Sciatic nerve (tissue), 2 donors: ENCODE results near the gene APOC4. TPM values are rescaled to one million over a fixed set of nuclear protein-coding genes. Genes with fewer than 3 reads are reported as not detected.
"Not testable (repeated sequence)": the region's sequence is repeated elsewhere in the genome, so short reads cannot be mapped to it uniquely, and the experiment has no call there.

Source experiments
- ATAC-seq: fragments of 200-7000 bp; cut with Tn5 transposase; one replicate; pipeline ENCODE4 v1.9.1; 2020; ENCODE audit warnings: mild to moderate bottlenecking, moderate library complexity
- DNase-seq: peaks from one replicate; pipeline ENCODE4 v3.0.0-alpha.2; 2020; ENCODE audit warnings: low spot score
- intact Hi-C: fragments of 100-400 bp; cut with DNase I; formaldehyde crosslinking; loops from one replicate; pipeline ENCODE4 v1.14.2; 2022
- total RNA-seq: library from RNA; stranded (reverse); fragmentation: NEBNext Ultra II Directional; extraction: Animal tissue kit (Norgen Biotek cat#: 25700); gene quantifications from one replicate; pipeline ENCODE4 v1.2.1, GENCODE V29; 2021
- donor health status: DM: no; HTN: no; CAD: no.
- donor health status: DM: no; HTN: no; CAD: no.

APOC4 gene, protein sequence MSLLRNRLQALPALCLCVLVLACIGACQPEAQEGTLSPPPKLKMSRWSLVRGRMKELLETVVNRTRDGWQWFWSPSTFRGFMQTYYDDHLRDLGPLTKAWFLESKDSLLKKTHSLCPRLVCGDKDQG
- not detected for total RNA-seq

DNA sequence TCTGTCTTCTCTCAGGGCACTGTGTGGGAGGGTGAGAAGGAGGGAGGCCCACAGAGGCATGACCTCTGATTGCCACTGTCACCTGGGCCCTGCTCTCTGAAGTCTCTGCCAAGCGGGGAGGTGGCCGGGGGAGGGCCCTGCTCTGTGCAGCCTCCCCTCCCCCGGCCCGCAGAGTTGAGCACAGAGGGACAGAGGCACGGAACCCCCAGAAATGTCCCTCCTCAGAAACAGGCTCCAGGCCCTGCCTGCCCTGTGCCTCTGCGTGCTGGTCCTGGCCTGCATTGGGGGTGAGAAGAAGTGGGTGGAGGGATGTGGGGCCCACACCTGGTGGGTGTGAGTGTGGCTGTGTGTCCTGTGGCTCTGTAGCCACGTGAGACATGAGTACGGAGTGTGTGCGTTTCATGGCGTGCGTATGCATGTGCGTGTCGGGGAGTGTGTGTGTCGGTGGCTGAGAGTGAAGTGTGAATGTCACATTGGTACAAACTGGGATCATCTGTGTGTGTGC, at the start of gene APOC4:
Gene APOC4, plus strand, starts transcription at position 171 of the 505 bp plus-strand sequence. Its CDS starts 41 bp downstream, at position 212.
- no peak for ATAC-seq
- intact Hi-C loops = no loop called here
- no peak for DNase-seq

DNA sequence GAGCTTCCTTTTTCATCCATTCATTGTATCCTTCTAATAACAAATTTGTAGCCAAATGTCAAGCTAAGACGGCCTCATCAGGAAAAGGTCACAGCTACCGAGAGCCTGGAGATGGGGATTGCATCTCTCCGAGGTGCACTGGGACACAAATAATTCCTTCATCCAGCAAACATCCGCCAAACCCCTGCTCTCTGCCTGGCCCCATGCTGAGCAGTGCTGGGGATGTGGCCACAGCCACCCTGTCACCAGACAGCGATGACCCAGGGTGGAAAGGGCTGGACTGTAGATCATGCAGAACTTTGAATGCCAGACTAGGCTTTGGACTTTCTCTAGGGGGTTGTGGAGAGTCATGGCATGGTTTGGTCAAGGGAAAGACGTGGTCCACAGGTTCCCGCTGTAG, 49.1 kb upstream of the APOC4 start:
- intact Hi-C loops = no loop called here

DNA sequence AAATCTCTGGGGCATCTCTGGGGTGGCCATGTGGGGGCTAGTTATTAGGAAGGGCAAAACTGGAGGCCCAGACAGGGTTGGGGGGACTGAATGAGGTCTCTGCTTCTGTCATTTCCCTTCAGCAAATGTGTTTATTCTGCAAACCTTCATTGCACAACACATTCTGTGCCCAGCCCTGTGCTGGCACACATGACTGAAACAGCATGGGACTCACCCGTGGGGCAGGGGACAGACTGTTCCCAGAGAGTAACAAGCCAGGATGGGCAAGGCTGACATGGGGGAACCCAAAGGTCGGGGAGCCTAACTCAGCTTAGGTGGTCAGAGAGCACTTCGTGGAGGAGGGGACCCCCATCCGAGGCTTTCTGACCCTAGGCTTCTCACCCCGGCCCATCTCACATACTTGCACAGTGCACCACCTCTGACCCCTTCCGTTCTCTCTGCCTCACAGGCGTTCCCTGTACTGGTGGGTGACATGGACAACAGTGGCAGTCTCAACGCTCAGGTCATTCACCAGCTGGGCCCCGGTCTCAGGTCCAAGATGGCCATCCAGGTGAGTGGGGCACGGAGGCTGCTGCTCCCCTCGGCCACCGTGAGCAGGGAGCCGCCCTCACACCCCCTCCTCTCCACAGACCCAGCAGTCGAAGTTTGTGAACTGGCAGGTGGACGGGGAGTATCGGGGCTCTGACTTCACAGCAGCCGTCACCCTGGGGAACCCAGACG, 48.5 kb upstream of the APOC4 start:
- intact Hi-C loops = no loop called here
- ATAC-seq (no peak), DNase-seq (no peak)

More for the DNA sequence above, 49.1 kb upstream of the APOC4 start:
- ATAC-seq (no peak), DNase-seq (no peak)

DNA sequence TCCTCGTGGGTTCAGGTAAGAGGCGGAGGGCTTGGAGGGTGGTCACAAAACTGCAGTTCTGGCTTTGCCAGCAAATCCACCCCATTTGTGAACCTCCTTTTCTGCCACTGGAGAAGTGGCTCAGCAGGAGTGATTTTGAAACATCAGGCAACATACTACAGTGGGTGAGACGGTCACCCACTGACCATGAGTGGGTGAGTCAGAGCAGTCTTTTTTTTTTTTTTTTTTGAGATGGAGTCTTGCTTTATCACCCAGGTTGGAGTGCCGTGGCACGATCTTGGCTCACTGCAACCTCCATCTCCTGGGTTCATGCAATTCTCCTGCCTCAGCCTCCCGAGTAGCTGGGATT, 48.0 kb upstream of the APOC4 start:
- intact Hi-C loops = no loop called here
- no peak for DNase-seq
- no peak for ATAC-seq

DNA sequence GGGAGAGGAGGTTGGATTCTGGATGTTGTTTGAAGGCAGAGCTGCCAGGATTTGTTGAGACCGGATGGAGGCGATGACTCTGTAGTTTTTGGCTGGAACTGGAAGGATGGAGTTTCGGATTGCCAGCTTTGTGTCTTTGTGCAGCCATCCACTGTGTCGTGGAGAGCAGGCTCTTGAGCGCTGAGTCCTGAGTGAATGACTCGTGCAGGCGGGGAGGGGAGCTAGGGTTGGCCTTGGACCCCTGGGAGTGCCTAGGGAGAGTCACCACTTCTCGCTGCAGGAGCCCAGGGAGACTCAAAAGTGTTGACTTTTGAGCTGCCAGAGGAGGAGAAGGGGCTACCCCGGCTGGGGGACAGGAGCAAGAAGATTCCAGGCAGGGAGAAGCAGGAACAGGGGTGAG, 47.1 kb upstream of the APOC4 start:
- intact Hi-C loops = no loop called here
- no peak for DNase-seq
- ATAC-seq = no peak

DNA sequence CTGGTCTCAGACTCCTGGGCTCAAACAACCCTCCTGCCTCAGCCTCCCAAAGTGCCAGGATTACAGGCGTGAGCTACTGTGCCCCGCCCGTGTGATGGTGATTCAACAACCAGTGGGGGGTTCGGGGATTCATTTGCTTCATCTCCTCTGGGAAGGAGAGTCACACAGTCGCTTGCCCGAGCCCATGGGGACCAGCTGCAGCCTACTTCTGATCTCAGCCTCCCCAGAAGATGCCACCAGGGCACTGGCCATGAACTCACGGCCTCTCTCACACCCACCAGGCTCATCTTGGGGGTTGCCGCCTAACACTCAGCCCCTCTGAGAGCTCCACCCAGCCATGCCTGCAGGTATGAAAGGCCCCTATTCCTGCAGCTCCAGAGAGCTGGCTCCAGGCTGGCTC, 44.2 kb upstream of the APOC4 start:
- ATAC-seq = no peak
- DNase-seq = no peak
- intact Hi-C loops = no loop called here

DNA sequence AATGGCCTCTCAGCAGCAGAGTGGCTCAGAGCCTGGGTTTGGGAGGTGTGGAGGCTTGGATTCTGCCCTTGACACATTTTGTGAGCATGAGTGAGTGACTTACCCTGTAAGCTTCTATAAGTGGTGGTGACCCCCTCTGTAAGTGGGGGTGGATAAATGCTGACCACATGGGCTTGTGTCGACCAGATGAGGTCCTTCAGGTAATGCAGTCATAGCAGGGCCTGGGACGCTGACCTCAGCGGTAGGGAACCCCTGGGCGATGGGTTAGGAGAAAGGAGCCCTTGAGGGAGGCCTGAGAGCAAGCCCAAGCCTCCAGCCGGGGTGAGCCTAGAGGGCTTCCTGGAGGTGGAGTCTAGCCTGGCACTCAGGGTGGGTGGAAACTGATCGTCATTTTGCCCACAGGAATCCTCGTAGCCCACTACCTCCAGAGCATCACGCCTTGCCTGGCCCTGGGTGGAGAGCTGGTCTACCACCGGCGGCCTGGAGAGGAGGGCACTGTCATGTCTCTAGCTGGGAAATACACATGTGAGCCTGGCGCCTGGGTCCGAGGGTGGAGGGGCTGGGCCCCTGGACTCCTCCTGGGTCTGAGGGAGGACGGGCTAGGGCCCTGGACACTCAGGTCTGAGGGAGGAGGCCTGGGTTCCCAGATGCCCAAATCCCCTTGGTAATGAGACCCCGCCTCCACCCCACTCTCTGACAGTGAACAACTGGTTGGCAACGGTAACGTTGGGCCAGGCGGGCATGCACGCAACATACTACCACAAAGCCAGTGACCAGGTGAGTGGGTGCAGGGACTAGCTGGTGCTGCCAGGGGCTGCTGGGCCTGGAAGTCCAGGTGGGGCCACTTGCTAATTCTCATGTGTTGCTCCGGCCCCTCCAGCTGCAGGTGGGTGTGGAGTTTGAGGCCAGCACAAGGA, 41.5 kb upstream of the APOC4 start:
- DNase-seq (no peak), ATAC-seq (no peak)
- intact Hi-C loops = loop anchor here (5.0 kb wide), 1 partner anchor 57 kb away; the partner anchor contains the start of gene CLPTM1

DNA sequence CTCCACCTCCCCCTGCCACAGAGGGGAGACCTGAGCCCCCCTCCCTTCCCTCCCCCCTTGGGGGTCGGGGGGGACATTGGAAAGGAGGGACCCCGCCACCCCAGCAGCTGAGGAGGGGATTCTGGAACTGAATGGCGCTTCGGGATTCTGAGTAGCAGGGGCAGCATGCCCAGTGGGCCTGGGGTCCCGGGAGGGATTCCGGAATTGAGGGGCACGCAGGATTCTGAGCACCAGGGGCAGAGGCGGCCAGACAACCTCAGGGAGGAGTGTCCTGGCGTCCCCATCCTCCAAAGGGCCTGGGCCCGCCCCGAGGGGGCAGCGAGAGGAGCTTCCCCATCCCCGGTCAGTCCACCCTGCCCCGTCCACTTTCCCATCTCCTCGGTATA, 38.8 kb upstream of the APOC4 start:
- peak; percentile 9 for ATAC-seq
- no peak for DNase-seq
- intact Hi-C loops = loop anchor here (5.0 kb wide), 1 partner anchor 54 kb away; the partner anchor contains the start of gene CLPTM1

DNA sequence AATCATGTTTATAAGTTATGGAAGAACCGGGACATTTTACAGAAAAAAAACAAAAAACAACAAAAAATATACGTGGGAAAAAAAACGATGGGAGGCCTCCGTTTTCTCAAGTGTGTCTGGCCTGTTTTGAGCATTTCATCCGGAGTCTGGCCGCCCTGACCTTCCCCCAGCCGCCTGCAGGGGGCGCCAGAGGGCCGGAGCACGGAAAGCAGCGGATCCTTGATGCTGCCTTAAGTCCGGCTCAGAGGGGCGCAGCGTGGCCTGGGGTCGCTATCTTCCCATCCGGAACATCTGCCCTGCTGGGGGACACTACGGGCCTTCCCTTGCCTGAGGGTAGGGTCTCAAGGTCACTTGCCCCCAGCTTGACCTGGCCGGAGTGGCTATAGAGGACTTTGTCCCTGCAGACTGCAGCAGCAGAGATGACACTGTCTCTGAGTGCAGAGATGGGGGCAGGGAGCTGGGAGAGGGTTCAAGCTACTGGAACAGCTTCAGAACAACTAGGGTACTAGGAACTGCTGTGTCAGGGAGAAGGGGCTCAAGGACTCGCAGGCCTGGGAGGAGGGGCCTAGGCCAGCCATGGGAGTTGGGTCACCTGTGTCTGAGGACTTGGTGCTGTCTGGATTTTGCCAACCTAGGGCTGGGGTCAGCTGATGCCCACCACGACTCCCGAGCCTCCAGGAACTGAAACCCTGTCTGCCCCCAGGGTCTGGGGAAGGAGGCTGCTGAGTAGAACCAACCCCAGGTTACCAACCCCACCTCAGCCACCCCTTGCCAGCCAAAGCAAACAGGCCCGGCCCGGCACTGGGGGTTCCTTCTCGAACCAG, 38.2 kb upstream of the APOC4 start:
- peak; percentile 88 for DNase-seq
- peak; percentile 80 for ATAC-seq
- intact Hi-C loops = loop anchor here (5.0 kb wide), 1 partner anchor 53 kb away; the partner anchor contains the start of gene CLPTM1

DNA sequence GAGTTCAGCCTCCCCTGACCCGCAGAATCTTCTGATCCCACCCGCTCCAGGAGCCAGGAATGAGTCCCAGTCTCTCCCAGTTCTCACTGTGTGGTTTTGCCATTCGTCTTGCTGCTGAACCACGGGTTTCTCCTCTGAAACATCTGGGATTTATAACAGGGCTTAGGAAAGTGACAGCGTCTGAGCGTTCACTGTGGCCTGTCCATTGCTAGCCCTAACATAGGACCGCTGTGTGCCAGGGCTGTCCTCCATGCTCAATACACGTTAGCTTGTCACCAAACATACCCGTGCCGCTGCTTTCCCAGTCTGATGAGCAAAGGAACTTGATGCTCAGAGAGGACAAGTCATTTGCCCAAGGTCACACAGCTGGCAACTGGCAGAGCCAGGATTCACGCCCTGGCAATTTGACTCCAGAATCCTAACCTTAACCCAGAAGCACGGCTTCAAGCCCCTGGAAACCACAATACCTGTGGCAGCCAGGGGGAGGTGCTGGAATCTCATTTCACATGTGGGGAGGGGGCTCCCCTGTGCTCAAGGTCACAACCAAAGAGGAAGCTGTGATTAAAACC, 37.5 kb upstream of the APOC4 start:
- ATAC-seq (peak; percentile 4), DNase-seq (no peak)
- intact Hi-C loops = loop anchor here (5.0 kb wide), 1 partner anchor 53 kb away; the partner anchor contains the start of gene CLPTM1

DNA sequence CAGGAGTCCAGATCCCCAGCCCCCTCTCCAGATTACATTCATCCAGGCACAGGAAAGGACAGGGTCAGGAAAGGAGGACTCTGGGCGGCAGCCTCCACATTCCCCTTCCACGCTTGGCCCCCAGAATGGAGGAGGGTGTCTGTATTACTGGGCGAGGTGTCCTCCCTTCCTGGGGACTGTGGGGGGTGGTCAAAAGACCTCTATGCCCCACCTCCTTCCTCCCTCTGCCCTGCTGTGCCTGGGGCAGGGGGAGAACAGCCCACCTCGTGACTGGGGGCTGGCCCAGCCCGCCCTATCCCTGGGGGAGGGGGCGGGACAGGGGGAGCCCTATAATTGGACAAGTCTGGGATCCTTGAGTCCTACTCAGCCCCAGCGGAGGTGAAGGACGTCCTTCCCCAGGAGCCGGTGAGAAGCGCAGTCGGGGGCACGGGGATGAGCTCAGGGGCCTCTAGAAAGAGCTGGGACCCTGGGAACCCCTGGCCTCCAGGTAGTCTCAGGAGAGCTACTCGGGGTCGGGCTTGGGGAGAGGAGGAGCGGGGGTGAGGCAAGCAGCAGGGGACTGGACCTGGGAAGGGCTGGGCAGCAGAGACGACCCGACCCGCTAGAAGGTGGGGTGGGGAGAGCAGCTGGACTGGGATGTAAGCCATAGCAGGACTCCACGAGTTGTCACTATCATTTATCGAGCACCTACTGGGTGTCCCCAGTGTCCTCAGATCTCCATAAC, 36.4 kb upstream of the APOC4 start, which contains the start of gene APOE:
Gene APOE, plus strand, starts transcription at position 360 of the 724 bp plus-strand sequence. CDS start 829 bp downstream, outside the sequence.
- intact Hi-C loops = no loop called here
- ATAC-seq (peak; percentile 42), DNase-seq (no peak)

DNA sequence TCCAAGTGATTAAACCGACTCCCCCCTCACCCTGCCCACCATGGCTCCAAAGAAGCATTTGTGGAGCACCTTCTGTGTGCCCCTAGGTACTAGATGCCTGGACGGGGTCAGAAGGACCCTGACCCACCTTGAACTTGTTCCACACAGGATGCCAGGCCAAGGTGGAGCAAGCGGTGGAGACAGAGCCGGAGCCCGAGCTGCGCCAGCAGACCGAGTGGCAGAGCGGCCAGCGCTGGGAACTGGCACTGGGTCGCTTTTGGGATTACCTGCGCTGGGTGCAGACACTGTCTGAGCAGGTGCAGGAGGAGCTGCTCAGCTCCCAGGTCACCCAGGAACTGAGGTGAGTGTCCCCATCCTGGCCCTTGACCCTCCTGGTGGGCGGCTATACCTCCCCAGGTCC, 34.4 kb upstream of the APOC4 start:
- no peak for DNase-seq
- intact Hi-C loops = no loop called here
- ATAC-seq = no peak

DNA sequence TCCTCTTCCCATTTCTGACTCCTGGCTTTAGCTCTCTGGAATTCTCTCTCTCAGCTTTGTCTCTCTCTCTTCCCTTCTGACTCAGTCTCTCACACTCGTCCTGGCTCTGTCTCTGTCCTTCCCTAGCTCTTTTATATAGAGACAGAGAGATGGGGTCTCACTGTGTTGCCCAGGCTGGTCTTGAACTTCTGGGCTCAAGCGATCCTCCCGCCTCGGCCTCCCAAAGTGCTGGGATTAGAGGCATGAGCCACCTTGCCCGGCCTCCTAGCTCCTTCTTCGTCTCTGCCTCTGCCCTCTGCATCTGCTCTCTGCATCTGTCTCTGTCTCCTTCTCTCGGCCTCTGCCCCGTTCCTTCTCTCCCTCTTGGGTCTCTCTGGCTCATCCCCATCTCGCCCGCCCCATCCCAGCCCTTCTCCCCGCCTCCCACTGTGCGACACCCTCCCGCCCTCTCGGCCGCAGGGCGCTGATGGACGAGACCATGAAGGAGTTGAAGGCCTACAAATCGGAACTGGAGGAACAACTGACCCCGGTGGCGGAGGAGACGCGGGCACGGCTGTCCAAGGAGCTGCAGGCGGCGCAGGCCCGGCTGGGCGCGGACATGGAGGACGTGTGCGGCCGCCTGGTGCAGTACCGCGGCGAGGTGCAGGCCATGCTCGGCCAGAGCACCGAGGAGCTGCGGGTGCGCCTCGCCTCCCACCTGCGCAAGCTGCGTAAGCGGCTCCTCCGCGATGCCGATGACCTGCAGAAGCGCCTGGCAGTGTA, 33.8 kb upstream of the APOC4 start:
- intact Hi-C loops = no loop called here
- DNase-seq (no peak), ATAC-seq (no peak)

DNA sequence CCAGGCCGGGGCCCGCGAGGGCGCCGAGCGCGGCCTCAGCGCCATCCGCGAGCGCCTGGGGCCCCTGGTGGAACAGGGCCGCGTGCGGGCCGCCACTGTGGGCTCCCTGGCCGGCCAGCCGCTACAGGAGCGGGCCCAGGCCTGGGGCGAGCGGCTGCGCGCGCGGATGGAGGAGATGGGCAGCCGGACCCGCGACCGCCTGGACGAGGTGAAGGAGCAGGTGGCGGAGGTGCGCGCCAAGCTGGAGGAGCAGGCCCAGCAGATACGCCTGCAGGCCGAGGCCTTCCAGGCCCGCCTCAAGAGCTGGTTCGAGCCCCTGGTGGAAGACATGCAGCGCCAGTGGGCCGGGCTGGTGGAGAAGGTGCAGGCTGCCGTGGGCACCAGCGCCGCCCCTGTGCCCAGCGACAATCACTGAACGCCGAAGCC, 33.2 kb upstream of the APOC4 start:
- ATAC-seq = no peak
- intact Hi-C loops = no loop called here
- no peak for DNase-seq

DNA sequence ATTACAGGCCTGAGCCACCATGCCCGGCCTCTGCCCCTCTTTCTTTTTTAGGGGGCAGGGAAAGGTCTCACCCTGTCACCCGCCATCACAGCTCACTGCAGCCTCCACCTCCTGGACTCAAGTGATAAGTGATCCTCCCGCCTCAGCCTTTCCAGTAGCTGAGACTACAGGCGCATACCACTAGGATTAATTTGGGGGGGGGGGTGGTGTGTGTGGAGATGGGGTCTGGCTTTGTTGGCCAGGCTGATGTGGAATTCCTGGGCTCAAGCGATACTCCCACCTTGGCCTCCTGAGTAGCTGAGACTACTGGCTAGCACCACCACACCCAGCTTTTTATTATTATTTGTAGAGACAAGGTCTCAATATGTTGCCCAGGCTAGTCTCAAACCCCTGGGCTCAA, 32.3 kb upstream of the APOC4 start:
- DNase-seq (no peak), ATAC-seq (no peak)
- intact Hi-C loops = no loop called here

DNA sequence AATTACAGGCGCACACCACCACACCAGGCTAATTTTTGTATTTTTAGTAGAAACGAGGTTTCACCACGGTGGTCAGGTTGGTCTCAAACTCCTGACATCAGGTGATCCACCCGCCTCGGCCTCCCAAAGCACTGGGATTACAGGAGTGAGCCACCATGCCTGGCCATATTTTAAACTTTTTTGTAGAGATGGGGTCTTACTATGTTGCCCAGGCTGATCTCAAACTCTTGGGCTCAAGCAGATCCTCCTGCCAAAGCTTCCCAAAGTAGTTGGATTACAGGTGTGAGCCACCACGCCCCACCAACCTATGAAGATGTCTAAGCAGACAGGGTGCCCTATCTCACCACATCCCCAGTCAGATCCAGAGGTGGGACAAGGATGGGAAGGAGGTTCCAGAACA, 30.1 kb upstream of the APOC4 start:
- ATAC-seq, intact Hi-C loops, DNase-seq: not testable (repeated sequence)

DNA sequence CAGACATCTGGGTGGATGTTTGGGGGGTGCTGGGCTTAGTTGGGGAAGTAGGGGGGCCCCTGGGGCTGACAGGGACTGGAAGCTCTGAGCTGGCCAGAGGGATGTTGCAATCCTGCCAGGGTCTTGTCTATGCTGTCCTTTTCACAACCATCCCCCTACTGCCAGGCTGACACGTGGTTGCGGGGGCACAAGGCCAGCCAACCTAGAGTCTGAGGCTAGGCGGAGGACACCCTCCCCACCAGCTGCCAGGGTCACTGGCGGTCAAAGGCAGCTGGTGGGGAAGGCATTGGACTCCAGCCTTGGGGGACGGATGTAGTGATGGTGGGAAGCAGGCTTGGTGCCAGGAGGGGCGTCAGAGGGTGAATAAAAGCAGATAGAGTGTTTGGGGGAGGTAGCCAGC, 29.2 kb upstream of the APOC4 start:
- peak; percentile 53 for ATAC-seq
- peak; percentile 72 for DNase-seq
- intact Hi-C loops = no loop called here
